Thymus (tissue), 14 donors: ENCODE measurements around the gene CIP2A. TPM values are rescaled to one million over a fixed set of nuclear protein-coding genes. Genes with fewer than 3 reads are reported as not detected.
"Not testable (repeated sequence)": the region's sequence is repeated elsewhere in the genome, so short reads cannot be mapped to it uniquely, and the experiment has no call there.

ENCODE experiments used
- DNase-seq, 9 donors: peaks; one replicate each; pipeline ENCODE4 v3.0.0-alpha.2; 2013; ENCODE audit warnings: low spot score in 9 of 9, low read depth in 6 of 9, missing footprints in 1 of 9
- H3K27ac ChIP-seq, 2 donors: one replicate each; pipeline ENCODE4 v1.5.1; 2013; ENCODE audit warnings: control low read depth in 1 of 2, low read depth in 1 of 2, low read length in 1 of 2, mild to moderate bottlenecking in 1 of 2, moderate library complexity in 1 of 2
- H3K27me3 ChIP-seq, 2 donors: one replicate each; pipeline ENCODE4 v1.5.1; 2013; ENCODE audit warnings: low read length in 1 of 2; ENCODE audit not compliant: control insufficient read depth in 2 of 2, insufficient read depth in 1 of 2
- H3K36me3 ChIP-seq, 2 donors: one replicate each; pipeline ENCODE4 v1.5.1; 2013; ENCODE audit warnings: low read length in 1 of 2, mild to moderate bottlenecking in 1 of 2, moderate library complexity in 1 of 2; ENCODE audit not compliant: control insufficient read depth in 2 of 2, insufficient read depth in 2 of 2
- H3K4me1 ChIP-seq, 2 donors: one replicate each; pipeline ENCODE4 v1.5.1; 2013; ENCODE audit warnings: low read length in 2 of 2; ENCODE audit not compliant: control insufficient read depth in 2 of 2, insufficient read depth in 2 of 2
- H3K4me3 ChIP-seq, 2 donors: one replicate each; pipeline ENCODE4 v1.5.1; 2013; ENCODE audit warnings: low read length in 2 of 2, control low read depth in 1 of 2, mild to moderate bottlenecking in 1 of 2
- H3K9me3 ChIP-seq, 2 donors: one replicate each; pipeline ENCODE4 v1.5.1; 2013; ENCODE audit warnings: low read length in 1 of 2, mild to moderate bottlenecking in 1 of 2; ENCODE audit not compliant: control insufficient read depth in 2 of 2, insufficient read depth in 1 of 2
- WGBS: extraction: QIAGEN DNeasy Blood & Tissue Kit; methylation state at CpG from one replicate; pipeline ENCODE4 v1.1.7; 2013; 5-methylcytosine and 5-hydroxymethylcytosine counted together
- long read RNA-seq, 10 donors: transcript quantifications; one replicate each; lab custom pipeline, GENCODE V29; 2026
- polyA plus RNA-seq: library from polyadenylated mRNA; stranded (reverse); fragments of 200-250 nt; gene quantifications from one replicate; pipeline ENCODE4 v1.2.3, GENCODE V29; 2013
- total RNA-seq: library from RNA; stranded (reverse); fragments of 120-200 nt; gene quantifications from one replicate; pipeline ENCODE4 v1.2.4, GENCODE V29; 2013
- donor health status: healthy.

The CIP2A gene
- total RNA-seq (21.4 TPM), polyA plus RNA-seq (2.0 TPM)
- long read RNA-seq, donor 1: 0 reads
- long read RNA-seq, donor 2, full-length matches to known transcripts: 2 of 42 reads
- long read RNA-seq, donor 2, partial matches to known transcripts: 35 of 42 reads
- long read RNA-seq, donor 2, other reads (novel, unspliced or antisense): 5 of 42 reads
- long read RNA-seq, donor 3, partial matches to known transcripts: 11 of 12 reads
- long read RNA-seq, donor 3, other reads (novel, unspliced or antisense): 0 of 12 reads
- long read RNA-seq, donor 4, full-length matches to known transcripts: 1 of 1 reads
- long read RNA-seq, donor 4, partial matches to known transcripts: 0 of 1 reads
- long read RNA-seq, donor 4, other reads (novel, unspliced or antisense): 0 of 1 reads
- long read RNA-seq, donor 5: 0 reads
- long read RNA-seq, donor 6, full-length matches to known transcripts: 1 of 12 reads
- long read RNA-seq, donor 6, partial matches to known transcripts: 11 of 12 reads
- long read RNA-seq, donor 6, other reads (novel, unspliced or antisense): 0 of 12 reads
- long read RNA-seq, donor 7: 0 reads
- long read RNA-seq, donor 8: 0 reads
- long read RNA-seq, donor 9, partial matches to known transcripts: 0 of 2 reads
- long read RNA-seq, donor 9, other reads (novel, unspliced or antisense): 0 of 2 reads
- long read RNA-seq, donor 10: 0 reads

DNA sequence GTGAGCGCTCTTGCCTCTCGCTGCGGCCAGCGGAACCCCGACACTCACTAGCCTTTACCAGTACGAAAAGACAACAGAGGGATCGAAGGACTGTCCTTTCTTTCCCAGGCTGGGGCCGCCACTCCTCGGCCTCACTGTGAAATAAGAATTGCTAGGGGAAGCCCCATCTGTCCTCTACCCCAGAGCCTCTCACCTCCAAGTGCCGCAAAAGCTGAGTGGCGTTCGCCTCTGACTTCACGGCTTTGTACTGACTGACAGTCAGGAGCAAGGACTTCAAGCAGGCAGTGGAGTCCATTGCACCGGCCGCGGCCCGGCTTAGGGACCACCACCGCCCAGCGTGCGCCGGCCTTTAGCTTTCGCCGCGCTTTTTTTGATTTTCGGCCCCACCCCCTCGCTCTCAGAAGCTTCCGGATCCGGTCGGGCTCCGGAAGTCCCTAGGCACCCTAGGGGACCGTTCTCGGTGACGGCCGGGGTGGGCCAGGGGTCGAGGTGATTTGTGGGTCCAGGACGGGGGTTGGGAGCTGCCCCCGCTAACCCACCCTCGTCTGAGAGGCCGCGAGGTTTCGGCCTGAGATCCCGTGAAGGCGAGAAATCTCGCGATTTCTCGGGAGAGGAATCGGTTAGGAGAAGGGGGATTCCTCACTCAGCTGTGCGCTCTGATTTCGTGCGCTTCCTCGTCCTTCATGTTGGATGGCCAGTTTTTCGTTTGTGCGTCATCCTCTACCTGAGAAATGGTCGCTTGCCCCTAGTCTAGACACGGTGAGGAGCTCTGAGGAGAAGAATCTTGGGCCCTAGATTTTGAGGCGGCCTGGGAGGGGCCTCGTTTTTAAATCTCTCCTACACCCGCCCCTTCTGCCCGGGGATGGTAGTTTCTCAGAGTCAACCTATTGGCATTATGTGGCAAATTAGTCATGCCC lies at the start of gene CIP2A, which contains the start of gene DZIP3:
TSS of gene CIP2A (minus strand) at position 358 of the 917 bp plus-strand sequence. CDS start at position 295, 63 bp downstream.
TSS of gene DZIP3 (plus strand) at position 642 of the 917 bp plus-strand sequence. CDS start 15,685 bp downstream, outside the sequence.
- peaks cover 3 to 4% of the 10 kb centered on the region in 2 donors for H3K4me1 ChIP-seq
- no peaks in the 10 kb centered on the region for H3K9me3 ChIP-seq
- H3K4me3 ChIP-seq: peak within 1 kb of the TSS; percentile 68 to 90
- H3K36me3 ChIP-seq: peaks cover 0 to 1% of the 10 kb centered on the region in 2 donors
- peak; percentile 61 to 92 (median 80) for DNase-seq
- H3K27me3 ChIP-seq: no peaks in the 10 kb centered on the region
- peak within 1 kb of the TSS; percentile 93 to 95 for H3K27ac ChIP-seq
- under 1% methylated on average over 59 of the region's 59 CpGs for WGBS

- Histone ChIP-seq H3K36me3 (peaks cover 0 to 7% of the 10 kb centered on the region in 2 donors), H3K27me3 (no peaks in the 10 kb centered on the region), H3K27ac (no peak overlapping the region), H3K4me1 (no peaks in the 10 kb centered on the region), H3K4me3 (no peak overlapping the region), H3K9me3 (no peaks in the 10 kb centered on the region)
- DNase-seq: no peak
- 97% methylated on average over 1 of the region's 1 CpG for WGBS
Observed at GRCh38 chr3:108629974-108630373, 40.7 kb upstream of the CIP2A start.

GRCh38 chr3:108623504-108623903 lies 34.3 kb upstream of the CIP2A start:
- no peaks in the 10 kb centered on the region for H3K9me3 ChIP-seq
- 96% methylated on average over 3 of the region's 3 CpGs for WGBS

DNA sequence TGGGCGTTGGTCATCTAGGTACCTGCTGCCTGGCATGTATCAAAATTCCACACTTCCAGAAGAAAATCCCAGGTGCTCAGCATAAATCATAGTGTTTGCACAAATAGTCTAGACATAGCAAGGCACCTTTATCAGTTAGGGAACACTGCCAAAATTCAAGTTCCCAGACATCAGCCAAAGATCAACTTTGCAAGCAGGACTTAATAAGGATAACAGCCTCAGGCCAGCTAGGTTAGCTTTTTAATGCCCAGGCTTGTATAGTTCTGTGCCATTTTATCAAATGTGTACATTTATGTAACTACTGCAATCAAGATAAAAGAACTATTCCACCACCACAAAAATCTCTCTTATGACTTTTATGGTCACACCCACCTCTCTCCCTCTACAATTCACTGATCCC lies 31.0 kb upstream of the CIP2A start:
- DNase-seq: no peak
- H3K4me1 ChIP-seq: no peaks in the 10 kb centered on the region
- WGBS: 100% methylated on average over 1 of the region's 1 CpG
- no peak overlapping the region for H3K4me3 ChIP-seq
- H3K27ac ChIP-seq: no peak overlapping the region
- H3K36me3 ChIP-seq: peaks cover 0 to 7% of the 10 kb centered on the region in 2 donors
- no peaks in the 10 kb centered on the region for H3K9me3 ChIP-seq
- H3K27me3 ChIP-seq: no peaks in the 10 kb centered on the region

More at GRCh38 chr3:108623504-108623903, 34.3 kb upstream of the CIP2A start:
- no peak for DNase-seq
- Histone ChIP-seq H3K36me3 (peaks cover 4 to 7% of the 10 kb centered on the region in 2 donors), H3K27ac (no peak overlapping the region), H3K27me3 (no peaks in the 10 kb centered on the region), H3K4me1 (no peaks in the 10 kb centered on the region), H3K4me3 (no peak overlapping the region)

DNA sequence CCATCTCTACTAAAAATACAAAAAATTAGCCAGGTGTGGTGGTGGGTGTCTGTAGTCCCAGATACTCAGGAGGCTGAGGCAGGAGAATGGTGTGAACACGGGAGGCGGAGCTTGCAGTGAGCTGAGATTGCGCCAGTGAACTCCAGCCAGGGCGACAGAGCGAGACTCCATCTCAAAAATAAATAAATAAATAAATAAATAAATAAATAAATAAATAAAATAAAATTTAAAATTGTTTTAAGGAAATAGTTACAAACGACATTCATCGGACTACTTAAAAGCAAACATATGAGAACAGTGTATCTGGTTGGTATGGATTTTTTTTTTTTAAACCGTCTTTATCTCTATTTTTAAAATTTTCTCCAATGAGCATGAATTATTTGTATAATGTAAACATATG lies 26.9 kb upstream of the CIP2A start:
- H3K27me3 ChIP-seq, DNase-seq, H3K9me3 ChIP-seq, H3K27ac ChIP-seq, H3K4me1 ChIP-seq, H3K4me3 ChIP-seq, H3K36me3 ChIP-seq: not testable (repeated sequence)
- 98% methylated on average over 8 of the region's 8 CpGs for WGBS

- WGBS: over 99% methylated on average over 1 of the region's 1 CpG
- H3K27me3 ChIP-seq: no peaks in the 10 kb centered on the region
Observed at GRCh38 chr3:108610651-108611050, 21.4 kb upstream of the CIP2A start.

GRCh38 chr3:108608750-108609149 lies 19.5 kb upstream of the CIP2A start:
- no peak overlapping the region for H3K27ac ChIP-seq
- peaks cover 0 to 3% of the 10 kb centered on the region in 2 donors for H3K36me3 ChIP-seq
- H3K4me1 ChIP-seq: peaks cover 0 to 4% of the 10 kb centered on the region in 2 donors
- no peaks in the 10 kb centered on the region for H3K9me3 ChIP-seq
- H3K27me3 ChIP-seq: no peaks in the 10 kb centered on the region
- no peak overlapping the region for H3K4me3 ChIP-seq
- no peak for DNase-seq
- 100% methylated on average over 4 of the region's 4 CpGs for WGBS

More at GRCh38 chr3:108610651-108611050, 21.4 kb upstream of the CIP2A start:
- H3K4me1 ChIP-seq: no peaks in the 10 kb centered on the region
- H3K9me3 ChIP-seq: no peaks in the 10 kb centered on the region
- no peak overlapping the region for H3K27ac ChIP-seq
- no peak for DNase-seq
- no peak overlapping the region for H3K4me3 ChIP-seq
- peaks cover 0 to 3% of the 10 kb centered on the region in 2 donors for H3K36me3 ChIP-seq

- H3K27me3 ChIP-seq: no peaks in the 10 kb centered on the region
- H3K9me3 ChIP-seq: no peaks in the 10 kb centered on the region
- no peak overlapping the region for H3K4me3 ChIP-seq
- peaks cover 0 to 3% of the 10 kb centered on the region in 2 donors for H3K36me3 ChIP-seq
- H3K27ac ChIP-seq: peak overlapping the region in 1 of 2 donors; percentile 25
- H3K4me1 ChIP-seq: peaks cover 3 to 4% of the 10 kb centered on the region in 2 donors
- WGBS: 85% methylated on average over 4 of the region's 4 CpGs
- peak in 2 of 9 donors; percentile 9 to 21 for DNase-seq
Observed at GRCh38 chr3:108605491-108605890, 16.3 kb upstream of the CIP2A start.
